SH-SY5Y (cell line): ENCODE data around the gene MICB.

Source experiments
- GATA2 ChIP-seq: IDR thresholded peaks from 2 replicates; pipeline ENCODE4 v1.6.1; 2011; ENCODE audit warnings: mild to moderate bottlenecking, low read depth, low read length
- GATA3 ChIP-seq: IDR thresholded peaks from 2 replicates; pipeline ENCODE4 v1.6.1; 2011; ENCODE audit warnings: low read depth, mild to moderate bottlenecking, low read length, moderate library complexity

MICB gene

DNA sequence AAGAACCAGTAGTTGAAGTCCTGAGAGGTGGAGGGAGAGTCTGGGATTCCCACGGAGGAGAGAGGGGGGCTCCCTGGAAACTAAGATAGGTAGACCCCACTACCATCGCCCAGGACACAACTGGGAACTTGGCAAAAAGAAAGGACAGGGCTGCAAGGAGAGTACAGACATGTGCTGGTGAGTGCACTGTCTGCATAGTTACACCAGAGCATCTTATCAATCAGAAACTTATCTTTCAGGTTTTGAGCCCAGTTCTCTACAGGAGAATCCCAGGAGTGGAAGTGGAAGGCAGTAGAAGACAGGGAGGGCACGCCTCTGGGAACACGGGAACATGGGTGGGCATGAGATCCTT lies 61.6 kb downstream of the MICB start:
- no peak for TF ChIP-seq GATA2
- no peak for TF ChIP-seq GATA3

GRCh38 chr6:31559958-31560696 lies 62.2 kb downstream of the MICB start:
- TF ChIP-seq GATA3: no peak
- TF ChIP-seq GATA2: no peak

DNA sequence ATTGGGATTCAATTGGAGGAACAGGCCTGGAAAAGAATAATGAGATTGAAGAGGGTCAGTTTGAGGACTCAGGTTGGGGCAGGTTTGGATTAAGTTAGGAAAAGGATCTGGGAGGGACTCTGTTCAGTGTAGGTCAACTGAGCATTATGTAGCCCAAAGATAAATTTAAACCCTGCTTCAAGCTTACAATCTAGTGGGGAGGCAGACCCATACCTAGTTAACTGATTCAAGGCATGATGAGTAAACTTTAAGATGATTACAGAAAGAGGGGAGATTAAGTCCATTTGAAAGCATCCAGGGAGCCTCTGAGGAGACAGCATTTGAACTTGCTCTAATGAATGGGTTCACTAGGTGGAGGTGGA lies 62.7 kb downstream of the MICB start:
- TF ChIP-seq GATA3 (no peak), GATA2 (no peak)
